SH-SY5Y (cell line): ENCODE data around the gene RASSF1.

Experiments
- GATA2 ChIP-seq: IDR thresholded peaks from 2 replicates; pipeline ENCODE4 v1.6.1; 2011; ENCODE audit warnings: mild to moderate bottlenecking, low read depth, low read length
- GATA3 ChIP-seq: IDR thresholded peaks from 2 replicates; pipeline ENCODE4 v1.6.1; 2011; ENCODE audit warnings: low read depth, mild to moderate bottlenecking, low read length, moderate library complexity

- no peak for TF ChIP-seq GATA2
- no peak for TF ChIP-seq GATA3
Observed at GRCh38 chr3:50316657-50317242, 23.9 kb downstream of the RASSF1 start.
